K562 (cell line): ENCODE measurements around the gene RNF168. TPM values are rescaled to one million over a fixed set of nuclear protein-coding genes. Genes with fewer than 3 reads are reported as not detected.
A peak's percentile ranks its signal among the peaks of the same experiment; 100 is the strongest.

ENCODE experiments used
- CTCF ChIP-seq, 3 experiments: IDR thresholded peaks in 2 of 3; conservative IDR thresholded peaks in 1 of 3; 2 replicates each; pipeline ENCODE4 v1.5.1; 2011 to 2012; ENCODE audit warnings: low read length in 3 of 3, mild to moderate bottlenecking in 3 of 3, control low read depth in 2 of 3, improper control_type of control experiment in 1 of 3, inconsistent platforms in 1 of 3, low read depth in 1 of 3, mixed read lengths in 1 of 3, moderate library complexity in 1 of 3; ENCODE audit not compliant: insufficient read depth in 2 of 3
- FOS ChIP-seq: IDR thresholded peaks from 3 replicates; pipeline ENCODE4 v1.6.1; 2011; ENCODE audit not compliant: insufficient read length; ENCODE audit errors: extremely low read depth
- L3MBTL2 ChIP-seq: fragments of 450-650 bp; IDR thresholded peaks from 2 replicates; pipeline ENCODE4 v1.6.1; 2016; ENCODE audit warnings: mild to moderate bottlenecking, moderate library complexity
- MGA ChIP-seq: fragments of 450-650 bp; IDR thresholded peaks from 2 replicates; pipeline ENCODE4 v1.6.1; 2016; ENCODE audit warnings: mild to moderate bottlenecking, moderate library complexity
- SMAD1 ChIP-seq: fragments of 150-350 bp; IDR thresholded peaks from 2 replicates; pipeline ENCODE4 v1.6.1; 2014; ENCODE audit warnings: low read length, low read depth; ENCODE audit not compliant: partially characterized antibody
- ZFX ChIP-seq: sonication (generic); formaldehyde crosslinking; IDR thresholded peaks from 2 replicates; pipeline ENCODE4 v1.8.0; 2022; ENCODE audit warnings: mild to moderate bottlenecking, missing genetic modification reagents, moderate library complexity
- ZNF507 ChIP-seq: conservative IDR thresholded peaks from 2 replicates; pipeline ENCODE4 v1.6.1; 2017; ENCODE audit warnings: missing genetic modification characterization, missing compliant biosample characterization
- ZNF518B ChIP-seq: fragments of 250-450 bp; sonication (Bioruptor Pico); IDR thresholded peaks from 2 replicates; pipeline ENCODE4 v1.5.0; 2021; ENCODE audit warnings: mild to moderate bottlenecking, moderate library complexity
- polyA plus RNA-seq, 8 experiments: library from polyadenylated mRNA; depleted of rRNA in 4 of 8; stranded (reverse) in 5 of 8; unstranded in 3 of 8; fragments of >200 nt; fragmentation: Nextera tagmentation in 2 of 8; fragmentation: Illumina TruSeq in 1 of 8; extraction: Ambion mirVana in 2 of 8; extraction: Trizol in 1 of 8; gene quantifications; 2 replicates each; pipeline versions ENCODE4 v1.2.1 to v1.2.3, GENCODE V29; 2011 to 2014; ENCODE audit warnings: inconsistent platforms in 1 of 8, missing spikeins in 1 of 8
- total RNA-seq, 7 experiments: library from RNA; depleted of rRNA in 6 of 7; stranded (reverse); fragments of >200 nt in 6 of 7; fragmentation: Illumina TruSeq in 2 of 7; extraction: Trizol in 2 of 7; gene quantifications; 2 replicates each; pipeline versions ENCODE4 v1.2.1 to v1.2.3, GENCODE V29; 2011 to 2021; ENCODE audit warnings: low replicate concordance in 1 of 7

The RNF168 gene
- total and polyA plus RNA-seq, 9 of the 15 experiments (the other 6 are each of a cell fraction or from before 2014, with no cell fraction given) = 6.0 to 32.1 (median 16.6) TPM

- TF ChIP-seq ZFX (CRISPR knock-in tag) (peak; percentile 80), ZNF507 (tag) (no peak), L3MBTL2 (peak; percentile 84), MGA (peak; percentile 62), ZNF518B (CRISPR knock-in tag) (no peak), CTCF (IDR thresholded peaks at IDR 0.05 in 2 of 3, conservative IDR thresholded peaks at IDR 0.05 in 1 of 3; ENCODE audit: insufficient read depth in 2 of 3, low read depth in 1 of 3, low read length in 3 of 3) (peak; percentile 81 to 87 (median 84)), SMAD1 (peak; percentile 26), FOS (no peak)
Observed at GRCh38 chr3:196528639-196529233, 25.2 kb upstream of the RNF168 start (continued).
